Thymus (tissue), 11 donors: ENCODE data around the gene PDZD2. TPM values are rescaled to one million over a fixed set of nuclear protein-coding genes. Genes with fewer than 3 reads are reported as not detected.

ENCODE experiments used
- DNase-seq, 9 donors: peaks; one replicate each; pipeline ENCODE4 v3.0.0-alpha.2; 2013; ENCODE audit warnings: low spot score in 9 of 9, low read depth in 6 of 9, missing footprints in 1 of 9
- H3K27ac ChIP-seq, 2 donors: one replicate each; pipeline ENCODE4 v1.5.1; 2013; ENCODE audit warnings: control low read depth in 1 of 2, low read depth in 1 of 2, low read length in 1 of 2, mild to moderate bottlenecking in 1 of 2, moderate library complexity in 1 of 2
- H3K27me3 ChIP-seq, 2 donors: one replicate each; pipeline ENCODE4 v1.5.1; 2013; ENCODE audit warnings: low read length in 1 of 2; ENCODE audit not compliant: control insufficient read depth in 2 of 2, insufficient read depth in 1 of 2
- H3K36me3 ChIP-seq, 2 donors: one replicate each; pipeline ENCODE4 v1.5.1; 2013; ENCODE audit warnings: low read length in 1 of 2, mild to moderate bottlenecking in 1 of 2, moderate library complexity in 1 of 2; ENCODE audit not compliant: control insufficient read depth in 2 of 2, insufficient read depth in 2 of 2
- H3K4me1 ChIP-seq, 2 donors: one replicate each; pipeline ENCODE4 v1.5.1; 2013; ENCODE audit warnings: low read length in 2 of 2; ENCODE audit not compliant: control insufficient read depth in 2 of 2, insufficient read depth in 2 of 2
- H3K4me3 ChIP-seq, 2 donors: one replicate each; pipeline ENCODE4 v1.5.1; 2013; ENCODE audit warnings: low read length in 2 of 2, control low read depth in 1 of 2, mild to moderate bottlenecking in 1 of 2
- H3K9me3 ChIP-seq, 2 donors: one replicate each; pipeline ENCODE4 v1.5.1; 2013; ENCODE audit warnings: low read length in 1 of 2, mild to moderate bottlenecking in 1 of 2; ENCODE audit not compliant: control insufficient read depth in 2 of 2, insufficient read depth in 1 of 2
- WGBS: extraction: QIAGEN DNeasy Blood & Tissue Kit; methylation state at CpG from one replicate; pipeline ENCODE4 v1.1.7; 2013; 5-methylcytosine and 5-hydroxymethylcytosine counted together
- polyA plus RNA-seq: library from polyadenylated mRNA; stranded (reverse); fragments of 200-250 nt; gene quantifications from one replicate; pipeline ENCODE4 v1.2.3, GENCODE V29; 2013
- total RNA-seq: library from RNA; stranded (reverse); fragments of 120-200 nt; gene quantifications from one replicate; pipeline ENCODE4 v1.2.4, GENCODE V29; 2013
- donor health status: healthy.

Gene PDZD2
- total and polyA plus RNA-seq, 2 donors: 4.4 to 6.8 TPM

DNA sequence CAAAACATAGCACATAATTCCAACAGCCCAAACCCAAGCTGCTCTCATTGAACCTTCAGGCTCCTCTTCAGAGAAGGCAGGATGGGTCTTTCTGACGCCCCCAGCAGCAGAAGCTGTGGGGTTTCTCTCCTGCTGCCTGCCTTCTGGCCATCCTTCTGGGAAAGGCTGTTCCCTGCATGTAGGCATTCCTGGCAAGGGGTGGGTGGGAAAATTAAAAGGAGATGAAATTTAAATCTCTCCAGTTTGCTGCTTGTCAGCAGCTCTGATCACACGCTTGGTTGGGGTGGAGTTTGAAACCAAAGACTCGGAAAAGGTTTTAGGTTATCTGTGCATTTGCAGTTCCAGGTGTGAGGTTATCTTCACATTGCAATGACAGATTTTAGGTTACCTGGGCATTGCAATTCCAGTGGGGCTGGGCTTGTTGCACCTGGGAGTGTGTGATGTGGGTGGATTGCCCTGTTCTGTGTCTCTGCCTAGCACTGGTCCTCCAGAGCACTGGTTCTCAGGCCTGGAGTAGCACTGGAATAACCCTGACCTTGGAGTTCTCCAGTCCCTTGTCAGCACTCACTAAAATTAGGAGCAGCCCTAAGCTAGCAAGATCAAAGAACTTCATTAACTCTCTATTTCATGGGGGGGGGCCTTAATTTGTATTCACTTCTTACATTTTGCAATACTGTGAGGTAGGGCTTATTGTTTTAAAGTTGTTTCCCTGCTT is 109.7 kb downstream of the PDZD2 start:
- no peaks in the 10 kb centered on the region for H3K36me3 ChIP-seq
- 95% methylated on average over 3 of the region's 3 CpGs for WGBS
- no peaks in the 10 kb centered on the region for H3K4me1 ChIP-seq
- peak overlapping the region in 1 of 2 donors; percentile 41 for H3K27ac ChIP-seq
- H3K4me3 ChIP-seq: no peak overlapping the region
- DNase-seq: no peak
- no peaks in the 10 kb centered on the region for H3K27me3 ChIP-seq
- H3K9me3 ChIP-seq: no peaks in the 10 kb centered on the region

DNA sequence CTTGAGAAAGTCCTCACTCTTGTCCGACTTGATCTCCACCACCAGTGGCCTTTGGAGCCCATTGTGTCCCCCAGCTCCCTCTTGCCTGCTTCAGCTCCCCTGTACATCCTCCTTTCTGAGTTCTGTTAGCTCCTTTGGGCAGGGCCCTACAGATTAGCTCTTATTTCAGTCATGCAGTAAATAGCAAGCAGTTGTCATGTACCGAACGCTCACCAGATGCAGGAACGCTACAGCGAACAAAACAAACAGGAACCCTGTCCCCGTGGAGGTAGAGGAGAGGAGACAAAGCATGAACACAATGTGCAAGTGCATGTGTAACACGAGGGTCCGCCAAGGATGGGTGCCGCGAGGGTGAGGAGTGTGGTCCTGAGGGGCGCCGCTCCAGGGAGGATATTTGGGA is 111.3 kb downstream of the PDZD2 start:
- Histone ChIP-seq H3K4me1 (no peaks in the 10 kb centered on the region), H3K27me3 (no peaks in the 10 kb centered on the region), H3K36me3 (no peaks in the 10 kb centered on the region), H3K27ac (no peak overlapping the region), H3K9me3 (no peaks in the 10 kb centered on the region), H3K4me3 (no peak overlapping the region)
- DNase-seq: no peak
- WGBS: 88% methylated on average over 12 of the region's 12 CpGs

DNA sequence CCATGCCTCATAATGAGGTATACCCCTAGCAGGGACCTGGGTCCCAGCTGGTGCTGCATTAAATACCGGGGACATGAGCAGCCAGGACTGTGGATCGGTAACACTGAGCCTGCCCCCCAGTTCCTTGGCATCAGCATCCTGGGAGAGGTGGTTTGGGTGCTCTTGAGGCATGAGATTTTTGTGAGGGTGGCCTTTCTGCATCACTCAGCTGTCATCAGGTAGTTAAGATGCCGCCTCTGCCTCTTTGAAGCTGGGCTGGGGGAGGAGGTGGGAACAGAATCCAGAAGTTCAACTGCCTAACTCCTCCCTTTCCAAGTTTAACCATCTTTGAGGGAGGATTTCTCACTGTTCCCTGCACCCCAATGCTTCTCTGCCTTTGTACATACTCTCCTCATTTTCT is 112.7 kb downstream of the PDZD2 start:
- 66% methylated on average over 3 of the region's 3 CpGs for WGBS
- H3K36me3 ChIP-seq: no peaks in the 10 kb centered on the region
- no peaks in the 10 kb centered on the region for H3K4me1 ChIP-seq
- no peak overlapping the region for H3K4me3 ChIP-seq
- DNase-seq: no peak
- no peak overlapping the region for H3K27ac ChIP-seq
- no peaks in the 10 kb centered on the region for H3K27me3 ChIP-seq
- H3K9me3 ChIP-seq: no peaks in the 10 kb centered on the region

DNA sequence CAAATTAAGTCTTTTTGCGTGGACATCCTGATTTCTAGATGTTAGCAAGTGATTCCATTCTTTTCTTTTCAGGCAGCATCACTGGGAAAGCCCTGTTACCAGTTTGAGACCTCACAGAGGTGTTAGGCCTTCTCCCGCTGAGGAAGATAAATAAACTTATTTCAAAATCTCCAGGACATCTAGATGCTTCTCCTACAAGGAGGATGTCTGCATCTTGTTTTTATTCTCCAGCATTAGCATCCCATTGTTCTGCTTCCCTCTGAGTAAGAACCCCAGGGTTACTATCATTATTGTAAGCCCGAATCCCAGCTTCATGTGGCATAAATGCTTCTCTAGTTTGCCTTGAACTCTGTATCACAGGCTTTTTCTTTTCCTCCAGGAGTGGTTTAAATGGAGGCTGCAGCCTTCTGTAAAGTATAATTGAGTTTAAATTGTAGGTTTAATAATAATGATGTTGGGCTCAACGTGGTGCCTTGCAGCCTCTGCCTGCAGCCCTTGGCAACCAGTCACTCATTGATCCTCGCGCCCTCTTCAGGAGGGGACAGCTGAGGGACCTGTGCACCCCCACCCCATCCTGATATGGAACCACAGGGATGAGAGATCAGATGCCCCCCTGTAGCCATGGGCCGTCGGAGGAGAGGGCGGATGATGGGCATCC is 114.9 kb downstream of the PDZD2 start:
- Histone ChIP-seq H3K27me3 (no peaks in the 10 kb centered on the region), H3K4me3 (no peak overlapping the region), H3K36me3 (no peaks in the 10 kb centered on the region), H3K27ac (no peak overlapping the region), H3K4me1 (no peaks in the 10 kb centered on the region), H3K9me3 (no peaks in the 10 kb centered on the region)
- WGBS: 94% methylated on average over 9 of the region's 9 CpGs
- no peak for DNase-seq

DNA sequence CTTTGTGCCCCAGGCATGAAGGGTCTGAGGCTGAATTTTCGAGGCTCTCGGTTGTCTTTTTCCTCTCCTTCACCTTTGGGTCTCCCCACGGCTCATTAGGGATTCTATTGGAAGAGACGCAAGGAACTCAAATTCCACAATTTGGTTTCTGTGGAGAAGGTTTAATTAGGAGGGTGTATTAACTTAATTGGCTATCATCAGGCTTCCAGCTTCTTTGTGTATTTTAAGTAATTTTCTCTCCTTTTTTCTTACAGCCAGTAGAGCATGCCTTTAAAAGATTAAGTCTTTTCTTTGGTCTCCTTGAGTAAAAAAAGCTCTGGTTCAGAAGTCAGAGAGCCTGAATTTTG is 115.4 kb downstream of the PDZD2 start:
- Histone ChIP-seq H3K36me3 (no peaks in the 10 kb centered on the region), H3K27ac (no peak overlapping the region), H3K4me3 (no peak overlapping the region), H3K27me3 (no peaks in the 10 kb centered on the region), H3K9me3 (no peaks in the 10 kb centered on the region), H3K4me1 (no peaks in the 10 kb centered on the region)
- no peak for DNase-seq
- 94% methylated on average over 4 of the region's 4 CpGs for WGBS

DNA sequence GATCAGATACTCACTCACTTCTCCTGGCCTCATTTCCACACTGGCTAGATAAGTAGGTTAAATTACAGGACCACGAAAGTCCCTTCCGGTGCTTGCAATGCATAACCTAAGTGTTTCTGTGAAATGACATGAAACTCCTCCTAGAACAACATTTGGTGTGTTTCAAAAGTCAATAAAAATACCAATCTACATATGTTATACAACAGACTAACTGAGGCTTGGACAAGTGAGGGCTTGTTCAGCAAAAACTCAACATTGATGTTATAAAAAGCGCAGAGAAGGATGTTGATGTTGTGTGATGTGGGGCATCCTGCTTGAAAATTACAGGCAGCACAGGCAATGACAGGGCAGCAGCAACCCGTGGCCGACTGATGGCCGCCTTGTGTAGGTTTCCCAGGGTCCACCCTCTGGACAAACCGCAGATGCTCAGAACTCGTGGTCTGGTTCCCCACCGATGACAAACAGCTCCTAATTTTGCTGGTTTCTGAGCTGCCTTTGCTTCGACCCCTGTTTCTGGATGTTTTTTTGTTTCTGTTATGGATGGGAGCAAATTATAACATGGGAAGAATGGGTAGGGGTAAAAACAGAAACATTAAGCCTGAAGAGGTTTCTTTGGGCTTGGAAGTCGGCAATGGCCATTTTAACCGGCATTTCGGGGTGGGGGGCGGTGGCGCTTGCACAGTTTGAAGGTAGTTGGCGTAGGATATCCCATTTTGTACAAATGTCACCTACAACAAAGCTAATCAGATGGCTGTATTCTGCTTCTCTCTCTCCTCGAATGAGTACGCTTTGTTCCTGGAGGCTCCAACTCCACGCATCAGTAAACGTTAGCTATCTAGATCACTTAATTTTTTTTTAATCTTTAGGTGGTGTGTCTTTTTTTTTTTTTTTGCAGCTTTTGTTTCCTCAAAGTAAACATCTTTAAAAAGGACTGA is 116.1 kb downstream of the PDZD2 start:
- Histone ChIP-seq H3K27me3 (no peaks in the 10 kb centered on the region), H3K36me3 (no peaks in the 10 kb centered on the region), H3K27ac (no peak overlapping the region), H3K4me3 (no peak overlapping the region), H3K9me3 (no peaks in the 10 kb centered on the region), H3K4me1 (no peaks in the 10 kb centered on the region)
- DNase-seq: no peak
- WGBS: 91% methylated on average over 20 of the region's 20 CpGs

DNA sequence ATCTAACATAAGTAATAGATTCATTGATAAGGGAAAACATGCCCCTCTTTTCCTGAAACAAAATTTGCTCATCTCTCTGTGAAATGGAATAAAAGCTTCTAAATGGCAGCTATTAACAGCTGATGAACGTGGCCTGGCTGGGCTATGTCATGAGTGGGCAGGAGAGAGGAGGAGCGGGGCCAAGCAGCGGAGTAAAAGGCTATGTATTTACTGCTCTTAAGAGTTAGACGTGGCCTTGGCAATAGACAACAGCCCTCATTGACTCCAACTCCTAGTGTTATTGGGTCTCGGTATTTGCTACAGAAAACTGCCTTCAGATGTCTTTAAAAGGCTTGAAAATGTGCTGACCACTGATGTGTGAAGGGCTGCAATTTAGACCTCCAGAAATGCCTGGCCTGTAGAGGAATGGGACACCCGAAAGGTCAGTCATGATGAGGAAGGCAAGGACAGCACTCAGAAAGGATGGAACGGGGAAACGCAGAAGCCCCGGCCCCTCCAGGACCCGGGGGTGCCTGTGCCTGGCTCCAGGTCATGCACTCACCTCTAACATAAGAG is 116.8 kb downstream of the PDZD2 start:
- 96% methylated on average over 10 of the region's 10 CpGs for WGBS
- no peak for DNase-seq
- H3K27ac ChIP-seq: no peak overlapping the region
- no peaks in the 10 kb centered on the region for H3K36me3 ChIP-seq
- no peaks in the 10 kb centered on the region for H3K27me3 ChIP-seq
- no peak overlapping the region for H3K4me3 ChIP-seq
- H3K9me3 ChIP-seq: no peaks in the 10 kb centered on the region
- H3K4me1 ChIP-seq: no peaks in the 10 kb centered on the region

DNA sequence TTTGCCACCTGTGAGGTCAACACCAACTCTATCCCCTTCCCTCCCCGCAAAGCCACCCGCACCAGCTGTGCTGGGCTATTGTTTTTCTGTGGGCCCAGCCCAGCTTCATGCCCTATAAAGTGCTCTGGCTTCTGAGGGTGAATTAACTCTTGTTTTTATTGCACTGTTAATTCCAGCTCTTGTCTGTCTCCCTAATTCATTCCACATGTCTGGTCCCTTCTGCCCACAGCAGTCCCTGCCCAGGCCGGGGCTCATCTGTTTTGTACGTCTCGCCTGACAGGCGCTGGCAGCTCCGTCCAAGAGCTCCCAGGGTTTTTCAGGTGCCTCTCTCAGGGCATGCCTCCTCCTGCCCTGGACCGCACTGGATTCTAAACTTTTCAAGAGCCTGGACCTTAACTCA is 118.9 kb downstream of the PDZD2 start:
- no peak overlapping the region for H3K4me3 ChIP-seq
- WGBS: 93% methylated on average over 8 of the region's 8 CpGs
- no peaks in the 10 kb centered on the region for H3K36me3 ChIP-seq
- peak overlapping the region in 1 of 2 donors; percentile 74 for H3K27ac ChIP-seq
- H3K9me3 ChIP-seq: no peaks in the 10 kb centered on the region
- DNase-seq: no peak
- H3K27me3 ChIP-seq: no peaks in the 10 kb centered on the region
- H3K4me1 ChIP-seq: no peaks in the 10 kb centered on the region
